ENCODE data around the gene TTC33.

The TTC33 gene

DNA sequence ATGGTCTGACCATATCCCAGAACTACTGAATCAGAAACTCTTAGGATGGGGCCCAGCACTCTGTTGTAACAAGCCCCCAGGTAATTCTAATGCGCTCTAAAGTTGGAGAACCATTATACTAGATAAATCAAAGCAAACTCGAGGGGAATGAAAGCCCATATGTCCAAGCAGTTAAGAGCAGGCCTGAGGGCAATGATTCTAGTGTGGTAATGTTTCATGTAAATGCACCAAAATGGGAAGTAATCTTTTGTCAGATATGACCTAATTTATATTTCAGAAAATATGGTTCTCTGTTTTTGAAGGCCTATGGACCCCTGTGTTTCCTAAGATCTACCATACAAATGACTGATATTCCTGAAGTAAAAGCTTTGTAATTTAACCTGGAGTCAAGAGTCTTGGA is 184.0 kb downstream of the TTC33 start:
- TF ChIP-seq TAF1 (IDR thresholded peaks at IDR 0.05; ENCODE audit: low read depth) (no peak), ZBTB7A (IDR thresholded peaks at IDR 0.05; ENCODE audit: low read depth) (no peak), REST (IDR thresholded peaks at IDR 0.05; ENCODE audit: low read depth) (no peak), FOXM1 (IDR thresholded peaks at IDR 0.05; ENCODE audit: borderline replicate concordance, low read depth) (no peak), EGR1 (IDR thresholded peaks at IDR 0.05) (no peak), CREB1 (IDR thresholded peaks at IDR 0.05; ENCODE audit: low read depth) (no peak), RAD21 (IDR thresholded peaks at IDR 0.05; ENCODE audit: low read depth) (no peak), NFIC (IDR thresholded peaks at IDR 0.05) (no peak), CEBPB (IDR thresholded peaks at IDR 0.05) (no peak), YY1 (IDR thresholded peaks at IDR 0.05; ENCODE audit: low read depth) (no peak), TCF12 (IDR thresholded peaks at IDR 0.05; ENCODE audit: low read depth) (no peak), TEAD4 (IDR thresholded peaks at IDR 0.05) (no peak)
- TF ChIP-seq, protein P1, sequence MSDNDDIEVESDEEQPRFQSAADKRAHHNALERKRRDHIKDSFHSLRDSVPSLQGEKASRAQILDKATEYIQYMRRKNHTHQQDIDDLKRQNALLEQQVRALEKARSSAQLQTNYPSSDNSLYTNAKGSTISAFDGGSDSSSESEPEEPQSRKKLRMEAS (IDR thresholded peaks at IDR 0.05): no peak
- TF ChIP-seq, protein P2, sequence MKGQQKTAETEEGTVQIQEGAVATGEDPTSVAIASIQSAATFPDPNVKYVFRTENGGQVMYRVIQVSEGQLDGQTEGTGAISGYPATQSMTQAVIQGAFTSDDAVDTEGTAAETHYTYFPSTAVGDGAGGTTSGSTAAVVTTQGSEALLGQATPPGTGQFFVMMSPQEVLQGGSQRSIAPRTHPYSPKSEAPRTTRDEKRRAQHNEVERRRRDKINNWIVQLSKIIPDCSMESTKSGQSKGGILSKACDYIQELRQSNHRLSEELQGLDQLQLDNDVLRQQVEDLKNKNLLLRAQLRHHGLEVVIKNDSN (IDR thresholded peaks at IDR 0.05): no peak

- TF ChIP-seq CREB1 (IDR thresholded peaks at IDR 0.05; ENCODE audit: low read depth): no peak
- TF ChIP-seq, protein P2 (IDR thresholded peaks at IDR 0.05): no peak
- TF ChIP-seq NFIC (IDR thresholded peaks at IDR 0.05): no peak
- TF ChIP-seq TAF1 (IDR thresholded peaks at IDR 0.05; ENCODE audit: low read depth): no peak
- TF ChIP-seq TEAD4 (IDR thresholded peaks at IDR 0.05): no peak
Measured at GRCh38 chr5:40570408-40571129, 185.2 kb downstream of the TTC33 start.

DNA sequence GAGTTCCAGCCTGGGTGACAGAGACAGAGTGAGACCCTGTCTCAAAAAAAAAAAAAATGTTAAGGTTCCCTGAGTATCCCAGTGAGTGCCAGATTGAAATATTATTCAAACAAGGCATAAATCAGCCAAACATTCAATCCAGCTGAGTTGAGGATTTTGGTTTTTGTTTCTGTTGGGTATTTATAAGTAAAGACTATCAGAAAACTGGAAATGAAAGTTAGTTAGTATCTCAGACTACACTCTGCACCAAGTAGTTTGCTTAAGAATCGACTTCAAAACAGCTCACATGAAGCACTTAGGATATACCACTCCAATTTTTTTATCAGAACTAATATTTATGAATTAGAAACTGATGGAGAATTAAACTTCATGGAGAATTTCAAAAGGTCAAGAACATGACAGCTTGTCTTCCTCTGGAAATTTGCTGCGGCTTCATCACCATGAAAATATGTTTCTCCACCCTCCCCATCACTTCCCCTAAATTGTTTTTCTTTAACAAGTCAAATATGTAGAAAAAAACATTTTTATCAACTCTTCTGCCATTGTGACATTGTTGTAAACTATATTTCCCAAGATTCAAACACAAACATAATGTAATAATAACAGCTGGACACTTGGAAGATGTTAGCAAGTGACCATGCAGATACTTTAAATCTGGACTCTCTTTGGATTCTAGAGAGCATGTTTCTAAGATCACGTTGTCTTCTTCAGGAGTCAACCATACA is 186.1 kb downstream of the TTC33 start:
- TF ChIP-seq EP300 (IDR thresholded peaks at IDR 0.05; ENCODE audit: borderline replicate concordance) (no peak), YY1 (IDR thresholded peaks at IDR 0.05; ENCODE audit: low read depth) (no peak), ZBTB7A (IDR thresholded peaks at IDR 0.05; ENCODE audit: low read depth) (no peak), TCF12 (IDR thresholded peaks at IDR 0.05; ENCODE audit: low read depth) (no peak), TAF1 (IDR thresholded peaks at IDR 0.05; ENCODE audit: low read depth) (no peak), RAD21 (IDR thresholded peaks at IDR 0.05; ENCODE audit: low read depth) (no peak), NFIC (IDR thresholded peaks at IDR 0.05) (no peak), REST (IDR thresholded peaks at IDR 0.05; ENCODE audit: low read depth) (no peak), FOXM1 (IDR thresholded peaks at IDR 0.05; ENCODE audit: borderline replicate concordance, low read depth) (no peak), CREB1 (IDR thresholded peaks at IDR 0.05; ENCODE audit: low read depth) (no peak), TEAD4 (IDR thresholded peaks at IDR 0.05) (no peak), CEBPB (IDR thresholded peaks at IDR 0.05) (no peak), EGR1 (IDR thresholded peaks at IDR 0.05) (no peak)
- TF ChIP-seq, protein P1 (IDR thresholded peaks at IDR 0.05): no peak
- TF ChIP-seq, protein P2 (IDR thresholded peaks at IDR 0.05): no peak

GRCh38 chr5:40568548-40568947 is 187.2 kb downstream of the TTC33 start:
- no peak for TF ChIP-seq NFIC (IDR thresholded peaks at IDR 0.05)
- no peak for TF ChIP-seq EGR1 (IDR thresholded peaks at IDR 0.05)
- no peak for TF ChIP-seq FOXM1 (IDR thresholded peaks at IDR 0.05; ENCODE audit: borderline replicate concordance, low read depth)
- TF ChIP-seq, protein P2 (IDR thresholded peaks at IDR 0.05): no peak
- TF ChIP-seq ZBTB7A (IDR thresholded peaks at IDR 0.05; ENCODE audit: low read depth): no peak
- TF ChIP-seq, protein P1 (IDR thresholded peaks at IDR 0.05): no peak
- TF ChIP-seq TEAD4 (IDR thresholded peaks at IDR 0.05): no peak
- TF ChIP-seq EP300 (IDR thresholded peaks at IDR 0.05; ENCODE audit: borderline replicate concordance): no peak
